Measurements from ENCODE around the gene CTNNA2. TPM values are rescaled to one million over a fixed set of nuclear protein-coding genes. Genes with fewer than 3 reads are reported as not detected.
A peak's percentile ranks its signal among the peaks of the same experiment; 100 is the strongest.

Gene CTNNA2
- polyA plus RNA-seq, 4 donors = 3.9 to 4.6 (median 4.3) TPM

DNA sequence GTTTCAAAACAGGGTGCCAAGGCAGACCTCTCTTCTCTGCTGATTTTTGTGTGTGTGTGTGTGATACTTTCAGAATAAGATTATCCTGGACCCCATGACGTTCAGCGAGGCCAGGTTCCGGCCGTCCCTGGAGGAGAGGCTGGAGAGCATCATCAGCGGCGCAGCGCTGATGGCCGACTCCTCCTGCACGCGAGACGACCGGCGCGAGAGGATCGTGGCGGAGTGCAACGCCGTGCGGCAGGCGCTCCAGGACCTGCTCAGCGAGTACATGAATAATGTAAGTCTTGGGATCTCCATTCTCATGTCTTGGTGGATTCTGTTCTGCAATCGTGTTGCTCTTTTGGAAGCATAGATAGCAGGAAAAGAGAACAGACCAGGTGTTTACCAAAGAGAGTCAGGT, 396.7 kb downstream of the CTNNA2 start:
- DNase-seq (ENCODE audit: low read depth in 4 of 4, low spot score in 3 of 4) = no peak

DNA sequence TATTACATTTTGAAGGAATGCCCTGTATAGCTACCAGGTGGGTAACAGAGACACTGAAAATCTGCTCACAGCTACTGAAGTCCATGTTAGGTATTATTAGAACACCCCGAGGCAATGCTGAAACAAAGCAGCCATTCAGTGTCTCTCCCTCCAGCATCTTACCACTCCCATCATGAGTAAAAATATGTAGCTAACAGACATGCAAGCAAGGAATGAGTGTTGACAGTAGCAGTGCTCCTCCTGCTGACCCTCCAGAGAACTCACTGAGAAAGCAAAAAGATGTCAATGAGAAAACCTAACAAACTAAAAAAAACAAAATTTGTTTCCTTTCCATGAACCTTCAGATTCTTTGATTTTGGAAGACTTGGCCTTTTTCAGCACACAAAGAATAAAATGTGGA, 397.8 kb downstream of the CTNNA2 start:
- DNase-seq (ENCODE audit: low read depth in 4 of 4, low spot score in 3 of 4) = no peak

DNA sequence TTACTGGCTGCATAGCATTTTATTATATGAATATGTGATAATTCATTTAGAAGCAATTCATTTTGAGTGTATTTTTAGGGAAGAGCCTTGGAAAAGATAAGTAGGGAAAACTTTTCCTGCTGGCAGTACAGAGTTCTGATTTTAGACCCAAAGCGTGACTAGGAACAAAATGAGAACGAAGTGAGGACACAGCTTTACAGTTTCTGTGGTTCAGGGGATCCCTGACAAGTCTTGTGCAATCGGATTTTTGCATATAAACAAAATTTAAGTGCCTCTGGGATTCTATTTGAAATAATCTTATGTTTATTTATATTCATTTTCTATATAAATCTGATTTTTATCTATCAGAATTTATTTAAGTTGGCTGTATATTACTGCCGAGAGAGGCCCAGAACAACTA, 402.6 kb downstream of the CTNNA2 start:
- no peak for DNase-seq (ENCODE audit: low read depth in 4 of 4, low spot score in 3 of 4)

DNA sequence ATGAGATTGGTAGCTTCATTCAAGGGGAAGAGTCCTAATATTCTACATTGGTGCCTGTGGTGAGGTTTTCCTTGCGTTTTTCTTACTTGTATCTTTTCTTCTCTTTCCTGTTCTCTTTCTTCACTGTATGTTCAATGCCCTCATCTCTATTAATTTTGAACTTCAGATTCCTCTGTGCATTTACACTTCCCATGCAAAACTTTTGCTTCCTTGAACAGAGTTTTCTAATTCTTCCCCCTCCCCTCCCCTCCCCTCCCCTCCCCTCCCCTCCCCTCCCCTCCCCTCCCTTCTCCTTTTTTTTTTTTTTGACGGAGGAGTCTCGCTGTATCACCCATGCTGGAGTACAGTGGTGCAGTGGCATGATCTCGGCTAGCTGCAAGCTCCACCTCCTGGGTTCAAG, 403.4 kb downstream of the CTNNA2 start:
- DNase-seq (ENCODE audit: low read depth in 4 of 4, low spot score in 3 of 4) = no peak

DNA sequence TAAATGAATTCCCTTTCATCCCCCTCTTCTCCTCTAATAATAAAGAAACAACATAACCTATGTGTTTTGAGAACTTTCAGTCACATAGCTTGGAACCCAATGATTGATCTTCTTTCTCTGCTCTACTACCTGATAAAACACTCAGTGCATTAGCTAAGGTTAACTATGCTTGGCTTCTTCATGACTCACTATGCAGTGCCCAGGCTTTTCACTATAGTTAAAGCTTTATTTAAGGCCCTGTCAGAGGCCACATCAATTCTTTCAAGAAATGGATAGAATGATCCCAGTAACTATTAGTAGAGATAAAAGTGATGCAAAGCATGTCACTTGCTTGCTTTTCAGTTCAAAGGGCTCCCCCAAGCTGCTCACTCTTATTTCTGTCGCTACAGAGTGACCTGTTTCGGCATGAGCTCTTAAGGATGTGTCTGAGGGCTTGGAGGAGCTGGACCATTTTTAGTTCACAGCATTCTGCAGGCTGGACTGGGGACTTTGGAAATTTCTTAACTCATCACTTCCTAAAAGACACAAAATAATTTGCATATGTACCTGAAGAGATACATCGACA, 407.7 kb downstream of the CTNNA2 start:
- DNase-seq (ENCODE audit: low read depth in 4 of 4, low spot score in 3 of 4) = no peak

DNA sequence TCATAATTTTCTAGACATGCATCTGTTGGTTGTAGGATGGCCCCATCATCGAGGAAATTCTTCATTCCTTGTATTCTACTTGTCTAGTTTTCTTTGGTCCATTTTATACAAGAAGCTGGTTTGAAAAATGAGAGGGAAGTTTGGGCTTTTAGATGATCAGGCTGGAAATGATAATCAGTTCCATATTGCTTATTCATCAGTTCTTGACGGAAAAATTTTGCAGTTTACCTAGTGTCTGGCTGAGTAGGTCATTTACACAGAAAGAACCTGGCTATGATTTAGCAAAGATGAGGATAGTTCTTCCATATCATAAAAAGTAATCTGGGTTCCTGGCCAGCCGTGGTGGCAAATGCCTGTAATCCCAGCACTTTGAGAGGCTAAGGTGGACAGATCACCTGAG, 416.8 kb downstream of the CTNNA2 start:
- DNase-seq (ENCODE audit: low read depth in 4 of 4, low spot score in 3 of 4) = no peak

DNA sequence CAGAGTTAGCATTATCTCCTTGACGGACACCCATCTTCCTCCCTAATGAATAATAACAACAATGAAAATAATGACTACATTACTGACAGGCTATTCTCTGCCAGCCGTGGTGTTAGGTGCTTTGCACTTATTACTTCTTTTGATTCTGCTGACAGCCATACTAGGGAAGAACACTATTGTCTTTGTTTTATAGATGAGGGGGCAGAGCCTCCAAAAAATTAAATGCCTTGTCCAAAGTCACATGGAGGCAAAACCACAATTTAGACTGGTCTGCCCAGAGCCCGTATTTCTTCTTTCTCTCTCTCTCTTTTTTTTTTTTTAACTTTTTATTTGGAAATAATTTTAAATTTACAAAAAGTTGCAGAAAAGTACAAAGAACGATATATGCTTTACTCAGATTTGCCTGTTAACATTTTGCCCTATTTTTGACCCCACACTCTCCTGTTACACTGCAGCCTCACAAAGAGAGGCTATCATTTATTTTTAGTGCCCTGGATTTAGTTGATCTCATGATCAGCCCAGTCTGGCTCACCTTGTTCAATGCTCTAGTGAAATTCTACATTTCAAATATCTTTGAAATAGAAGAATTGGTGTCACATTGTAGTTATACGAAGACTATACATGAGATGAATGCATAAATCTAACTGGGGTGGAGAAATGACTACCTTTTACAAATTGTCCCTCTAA, 422.3 kb downstream of the CTNNA2 start:
- no peak for DNase-seq (ENCODE audit: low read depth in 4 of 4, low spot score in 3 of 4)

DNA sequence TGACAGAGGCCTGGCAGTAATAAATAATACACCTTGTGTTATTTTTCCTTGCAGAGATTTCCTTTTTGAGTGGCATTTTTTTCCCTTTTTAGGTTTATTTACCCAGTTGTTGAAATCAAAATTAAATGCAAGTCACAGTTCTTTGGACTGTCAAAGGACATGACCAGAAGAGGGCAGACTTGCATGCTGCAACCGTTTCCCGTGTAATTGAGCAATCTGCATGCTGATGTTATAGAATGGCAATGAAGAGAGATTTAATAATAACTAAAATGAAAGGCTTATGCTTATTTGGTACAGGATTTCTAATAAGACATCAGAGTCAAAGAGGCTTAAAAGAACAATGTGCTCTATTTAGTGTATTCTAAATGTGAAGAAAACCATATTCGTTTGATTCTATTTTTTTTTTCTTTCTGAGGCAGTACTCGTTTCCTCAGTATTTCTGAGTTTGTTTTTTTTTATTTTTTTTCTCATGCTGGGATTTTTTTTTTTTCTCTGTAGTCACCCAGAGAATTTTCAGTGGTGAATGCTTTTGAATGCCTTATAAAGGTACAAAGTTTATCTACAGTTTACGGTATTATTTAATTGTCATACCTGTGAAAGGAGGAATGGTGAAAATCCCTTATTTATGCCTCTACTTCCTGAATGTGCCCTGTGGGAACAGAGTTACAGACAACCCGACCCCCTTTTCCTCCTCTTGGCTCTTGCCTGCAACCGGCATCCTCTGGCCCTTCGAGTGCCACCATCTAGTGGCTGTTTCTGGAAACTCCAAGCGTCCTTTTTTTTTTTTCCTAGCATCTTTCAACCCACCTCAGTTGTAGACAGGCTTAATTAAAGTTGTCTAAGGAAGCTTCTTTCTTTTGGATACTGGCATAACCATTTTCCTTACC, 423.2 kb downstream of the CTNNA2 start:
- DNase-seq (ENCODE audit: low read depth in 4 of 4, low spot score in 3 of 4) = peak; percentile 20 to 44 (median 41)

DNA sequence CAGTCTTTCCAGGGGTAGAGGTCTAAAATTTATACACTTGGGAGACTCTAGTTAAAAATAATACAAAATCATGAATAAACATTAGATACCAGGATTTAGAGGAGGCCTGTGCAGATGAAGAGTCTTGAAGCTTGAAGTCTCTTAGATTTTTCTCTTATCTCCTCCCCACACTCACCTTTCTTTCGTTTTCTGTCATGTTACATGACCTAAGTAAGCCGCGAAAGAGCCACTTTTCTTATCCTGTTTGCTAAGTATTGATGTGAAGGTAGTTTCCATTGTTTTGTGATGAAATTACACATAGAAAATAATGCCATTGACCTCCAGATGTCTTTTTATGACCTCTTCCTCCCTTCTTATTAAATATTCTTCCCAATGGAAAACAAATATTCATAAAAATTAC, 423.9 kb downstream of the CTNNA2 start:
- DNase-seq (ENCODE audit: low read depth in 4 of 4, low spot score in 3 of 4) = no peak

DNA sequence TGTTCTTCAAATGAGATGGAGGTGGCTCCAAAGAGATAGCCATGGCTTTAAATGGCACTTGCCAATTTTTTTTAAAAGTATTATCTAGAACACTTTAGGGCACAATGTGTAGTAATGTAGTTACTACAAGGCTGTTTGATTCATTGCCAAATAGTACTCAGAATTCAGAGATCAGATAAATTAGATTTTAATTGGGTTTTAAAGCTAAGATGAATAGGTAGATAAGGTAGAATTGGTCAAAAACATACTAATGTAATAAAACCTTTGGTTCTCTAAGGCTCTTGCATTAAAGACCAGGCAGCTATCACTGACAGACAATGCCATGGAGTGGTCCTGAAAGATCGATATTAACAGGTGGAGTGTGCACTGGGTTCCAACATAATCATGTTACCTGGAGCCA, 425.8 kb downstream of the CTNNA2 start:
- no peak for DNase-seq (ENCODE audit: low read depth in 4 of 4, low spot score in 3 of 4)

DNA sequence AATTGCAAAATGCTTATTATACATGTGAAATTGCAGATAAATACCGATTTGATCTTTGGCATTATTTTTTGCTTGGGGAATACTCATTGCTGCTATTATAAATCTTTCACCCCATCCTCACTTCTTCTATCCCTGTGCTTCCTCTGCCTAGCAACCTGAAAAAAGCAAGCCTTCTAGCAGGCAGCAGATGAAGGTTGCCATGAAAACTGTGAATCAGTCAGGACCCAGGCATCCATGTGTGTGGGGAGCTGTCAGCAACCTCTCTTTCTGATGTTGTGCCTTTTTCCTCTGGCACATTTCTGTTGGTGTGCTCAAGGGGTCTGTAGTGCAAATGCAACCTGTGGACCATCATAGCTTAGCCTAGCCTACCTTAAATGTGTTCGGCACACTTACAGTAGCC, 427.5 kb downstream of the CTNNA2 start:
- DNase-seq (ENCODE audit: low read depth in 4 of 4, low spot score in 3 of 4) = no peak

DNA sequence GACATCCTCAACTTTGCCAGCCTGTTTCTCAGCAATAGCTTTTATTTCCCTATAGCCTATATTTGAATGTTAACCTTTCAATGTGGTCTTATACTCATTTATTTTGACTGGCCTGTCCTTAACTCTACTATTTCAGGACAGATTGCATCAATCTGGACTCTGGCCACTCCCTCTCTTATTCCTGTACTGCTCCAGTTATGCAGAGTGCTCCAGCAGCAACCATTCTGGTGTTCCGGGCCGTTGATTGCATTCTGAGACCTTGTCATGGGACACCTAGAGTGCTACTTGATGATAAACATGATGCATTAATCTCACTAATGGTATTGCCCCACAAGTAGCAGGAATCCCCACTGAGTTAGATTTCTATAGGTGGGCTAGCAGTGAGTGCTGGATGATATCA, 428.3 kb downstream of the CTNNA2 start:
- DNase-seq (ENCODE audit: low read depth in 4 of 4, low spot score in 3 of 4) = no peak

DNA sequence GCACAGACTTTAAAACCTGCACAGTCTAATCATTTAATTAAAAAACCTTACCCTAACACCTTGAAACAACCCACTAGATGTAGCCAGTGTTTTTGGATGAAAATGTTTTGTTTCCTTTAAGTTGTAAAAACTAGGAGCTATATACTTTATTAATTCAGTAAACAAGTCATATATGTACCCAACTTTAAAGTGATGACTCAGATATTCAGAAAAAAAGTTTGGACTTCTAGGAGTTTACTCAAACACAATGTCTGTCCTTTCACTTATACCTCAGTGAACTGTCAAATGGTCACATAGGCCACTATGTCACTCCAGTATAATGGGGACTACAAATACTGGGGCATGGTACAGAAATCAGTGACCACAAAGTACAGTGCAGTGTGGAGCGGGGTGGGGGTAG, 431.4 kb downstream of the CTNNA2 start:
- DNase-seq (ENCODE audit: low read depth in 4 of 4, low spot score in 3 of 4) = no peak

DNA sequence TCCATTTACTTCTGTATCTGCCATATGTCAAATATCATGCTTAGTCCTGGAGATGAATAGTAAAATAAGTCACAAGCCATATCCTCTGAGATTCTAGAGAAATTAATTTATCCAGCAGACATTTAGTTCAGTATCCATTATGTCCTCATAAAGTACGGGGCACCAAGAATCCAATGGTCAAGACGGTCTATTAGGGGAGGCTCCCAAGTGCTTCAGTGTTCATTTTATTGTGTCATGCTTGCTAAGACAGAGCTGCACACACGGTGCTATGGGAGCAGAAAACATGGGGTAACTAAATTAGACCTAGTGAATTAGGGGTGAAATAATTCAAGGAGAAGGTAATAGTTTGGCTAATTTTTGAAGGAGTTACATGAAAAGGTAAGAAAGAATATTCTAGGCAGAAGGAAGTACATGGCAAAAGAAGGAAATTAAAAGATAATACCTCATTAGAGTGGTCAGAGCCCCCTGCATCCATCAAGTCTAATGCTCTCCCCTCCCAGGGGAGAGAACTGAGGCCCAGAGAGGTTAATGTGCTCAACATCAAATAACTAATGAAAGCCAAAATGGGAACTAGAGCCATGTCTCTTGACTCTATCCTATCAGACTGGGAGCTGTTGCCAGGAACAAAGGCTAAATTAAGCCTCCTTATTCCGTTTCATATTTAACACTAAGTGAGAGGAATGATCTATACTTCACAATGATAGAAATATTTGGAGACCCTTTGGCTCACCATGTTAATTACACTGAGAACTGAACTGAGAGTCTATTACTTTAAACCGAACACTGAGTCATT, 433.0 kb downstream of the CTNNA2 start:
- DNase-seq (ENCODE audit: low read depth in 4 of 4, low spot score in 3 of 4) = no peak

DNA sequence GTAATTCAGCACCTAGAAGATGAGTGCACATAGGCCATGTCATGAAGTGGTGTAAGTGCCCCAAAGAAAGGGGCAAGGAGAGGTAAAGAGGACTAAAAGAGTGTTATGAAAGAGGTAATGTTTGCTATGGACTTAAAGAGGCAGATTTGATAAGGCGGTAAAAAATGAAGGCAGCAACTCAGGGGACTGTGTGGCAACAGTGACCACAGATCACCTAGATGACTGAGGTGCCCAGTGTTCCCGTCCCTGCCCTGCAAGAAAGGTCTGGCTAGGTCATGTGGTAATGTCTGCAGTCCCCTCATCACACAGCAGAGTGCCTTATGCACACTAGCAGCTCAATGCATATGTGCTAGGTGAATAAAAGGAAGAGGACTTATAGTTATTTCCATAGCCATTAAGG, 434.9 kb downstream of the CTNNA2 start:
- no peak for DNase-seq (ENCODE audit: low read depth in 4 of 4, low spot score in 3 of 4)

DNA sequence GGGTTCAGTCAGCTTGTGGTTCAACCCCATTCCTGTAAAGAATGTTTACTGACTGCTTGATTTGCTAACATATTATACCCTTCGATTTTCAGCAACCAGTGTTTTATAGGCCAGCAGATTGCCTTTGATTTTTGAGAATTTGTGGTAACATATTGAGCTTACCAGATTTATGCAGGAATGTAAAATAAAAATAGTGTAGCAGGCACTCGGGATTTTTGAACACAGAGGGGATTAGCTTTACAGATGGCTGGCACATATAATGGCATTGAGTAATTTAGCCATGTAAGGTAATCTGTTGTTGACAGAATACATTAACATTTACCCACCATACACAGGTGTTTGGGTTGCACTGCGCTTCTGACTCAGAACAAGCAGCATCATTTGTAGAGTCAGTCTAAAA, 437.7 kb downstream of the CTNNA2 start:
- DNase-seq (ENCODE audit: low read depth in 4 of 4, low spot score in 3 of 4) = no peak

DNA sequence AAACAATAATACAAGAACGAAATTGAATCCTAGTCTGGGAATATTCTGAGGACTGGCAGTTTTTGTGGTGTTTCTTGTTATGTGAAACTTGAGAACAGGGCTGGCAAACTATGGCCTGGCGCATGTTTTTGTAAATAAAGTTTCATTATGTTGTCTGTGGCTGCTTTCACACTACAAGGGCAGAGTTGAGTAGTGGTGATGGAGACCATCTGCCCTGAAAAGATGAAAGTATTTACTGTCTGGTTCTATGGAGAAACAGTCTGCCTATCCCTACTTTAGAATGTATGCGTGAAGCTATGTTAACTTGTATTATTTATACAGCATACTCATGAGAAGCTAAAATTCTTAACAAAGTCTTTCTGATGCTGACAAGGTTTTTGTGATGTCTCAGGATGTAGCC, 439.8 kb downstream of the CTNNA2 start:
- DNase-seq (ENCODE audit: low read depth in 4 of 4, low spot score in 3 of 4) = peak in 1 of 4 donors; percentile 5

DNA sequence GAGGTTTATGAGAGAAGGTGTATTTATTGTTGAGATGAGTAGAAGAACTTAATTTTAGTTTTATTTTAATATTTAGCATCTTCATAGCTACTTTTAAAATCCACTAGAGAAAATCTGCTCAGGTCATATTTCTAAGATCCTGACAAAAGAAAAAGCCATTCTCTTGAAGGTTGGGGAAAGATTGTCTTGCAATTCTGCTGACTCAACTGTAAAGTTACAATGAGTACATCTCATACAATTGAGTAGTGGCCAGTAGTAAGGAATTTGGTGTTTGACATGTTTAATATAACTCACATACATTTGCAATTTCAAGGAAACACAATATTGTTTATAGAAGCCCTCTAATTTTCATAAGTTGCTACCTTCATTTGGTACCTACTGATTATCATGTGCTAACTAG, 447.2 kb downstream of the CTNNA2 start:
- no peak for DNase-seq (ENCODE audit: low read depth in 4 of 4, low spot score in 3 of 4)

DNA sequence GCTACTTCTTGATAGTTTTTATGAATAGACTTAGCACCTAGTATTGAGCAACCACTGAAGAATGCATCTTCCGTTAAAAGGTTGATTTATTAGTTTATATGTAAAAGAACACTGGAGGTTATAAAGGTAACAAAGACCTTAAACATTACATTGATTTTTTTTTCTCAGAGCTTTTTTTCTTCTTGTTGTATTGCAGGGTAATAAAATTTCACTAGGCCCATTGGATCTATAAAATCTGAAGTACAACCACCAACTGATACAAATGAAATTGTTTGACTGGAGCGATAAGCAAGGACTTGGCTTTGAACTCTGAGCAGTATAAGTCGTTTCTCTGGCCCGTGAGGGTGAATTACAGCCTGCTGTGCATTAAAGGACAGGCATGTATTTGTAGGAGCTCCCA, 447.7 kb downstream of the CTNNA2 start:
- no peak for DNase-seq (ENCODE audit: low read depth in 4 of 4, low spot score in 3 of 4)

DNA sequence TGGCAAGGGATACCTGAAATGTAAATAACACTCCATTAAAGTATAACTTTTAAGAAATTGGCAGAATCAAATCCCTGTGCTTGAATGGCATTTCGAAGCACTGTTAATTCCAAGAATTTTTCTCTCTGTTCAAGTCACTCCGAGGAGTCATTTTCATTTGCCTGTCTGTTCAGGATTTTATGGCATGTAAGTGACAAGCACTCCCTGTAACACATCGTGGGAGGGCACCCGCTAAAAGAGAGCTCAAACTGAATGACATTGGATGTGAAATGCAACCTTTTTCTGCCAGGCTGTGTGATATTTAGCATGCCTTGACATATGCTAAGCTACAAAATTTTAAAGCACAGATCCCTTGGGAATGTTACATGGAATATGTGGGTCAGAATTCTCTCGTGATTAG, 452.1 kb downstream of the CTNNA2 start:
- DNase-seq (ENCODE audit: low read depth in 4 of 4, low spot score in 3 of 4) = no peak

DNA sequence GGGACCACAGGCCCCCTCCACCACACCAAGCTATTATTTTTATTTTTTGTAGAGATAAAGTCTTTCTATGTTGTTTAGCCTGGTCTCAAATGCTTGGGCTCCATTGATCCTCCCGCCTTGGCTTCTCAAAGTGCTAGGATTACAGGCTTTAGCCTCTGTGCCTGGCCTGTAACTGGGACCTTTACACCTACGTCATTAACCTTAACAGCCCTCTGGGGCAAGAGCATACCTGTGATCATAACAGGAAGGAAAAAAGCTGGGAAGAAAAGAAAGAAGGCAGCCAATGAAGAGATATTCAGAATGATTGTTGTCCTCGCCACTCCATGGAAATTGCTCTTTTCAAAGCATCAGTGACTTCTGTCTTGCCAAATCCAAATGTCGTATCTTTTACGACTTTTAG, 453.5 kb downstream of the CTNNA2 start:
- DNase-seq (ENCODE audit: low read depth in 4 of 4, low spot score in 3 of 4) = no peak

Measured in right renal pelvis (tissue), 4 donors.